ENCODE data around the gene STRIP1.
A peak's percentile ranks its signal among the peaks of the same experiment; 100 is the strongest.
"Not testable (repeated sequence)": the region's sequence is repeated elsewhere in the genome, so short reads cannot be mapped to it uniquely, and the experiment has no call there.

STRIP1 gene

DNA sequence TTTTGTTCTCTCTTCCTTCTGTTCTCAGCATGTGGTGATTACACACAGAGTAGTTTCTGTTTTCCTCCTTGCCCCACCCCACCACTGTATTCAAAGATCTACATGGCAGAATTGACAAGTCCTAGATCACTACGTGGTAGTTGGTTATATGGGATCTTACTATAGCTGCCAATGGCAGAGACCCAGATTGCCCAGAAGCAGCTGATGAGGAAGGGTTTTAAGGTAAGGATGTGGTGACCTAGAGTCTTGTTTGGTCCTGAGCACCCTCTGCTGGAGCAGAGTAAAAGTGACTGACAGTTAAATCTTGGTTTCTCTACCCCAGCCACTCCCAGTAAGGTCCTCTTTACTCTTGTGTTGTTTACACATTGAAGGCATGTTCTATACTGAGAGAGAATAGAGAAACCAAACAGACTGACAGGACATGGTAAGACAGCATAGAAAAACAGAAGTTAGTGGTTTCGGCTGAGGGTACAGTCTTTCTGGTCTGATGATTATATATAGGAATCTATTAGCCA, 22.8 kb upstream of the STRIP1 start:
- peak; percentile 55 for DNase-seq

DNA sequence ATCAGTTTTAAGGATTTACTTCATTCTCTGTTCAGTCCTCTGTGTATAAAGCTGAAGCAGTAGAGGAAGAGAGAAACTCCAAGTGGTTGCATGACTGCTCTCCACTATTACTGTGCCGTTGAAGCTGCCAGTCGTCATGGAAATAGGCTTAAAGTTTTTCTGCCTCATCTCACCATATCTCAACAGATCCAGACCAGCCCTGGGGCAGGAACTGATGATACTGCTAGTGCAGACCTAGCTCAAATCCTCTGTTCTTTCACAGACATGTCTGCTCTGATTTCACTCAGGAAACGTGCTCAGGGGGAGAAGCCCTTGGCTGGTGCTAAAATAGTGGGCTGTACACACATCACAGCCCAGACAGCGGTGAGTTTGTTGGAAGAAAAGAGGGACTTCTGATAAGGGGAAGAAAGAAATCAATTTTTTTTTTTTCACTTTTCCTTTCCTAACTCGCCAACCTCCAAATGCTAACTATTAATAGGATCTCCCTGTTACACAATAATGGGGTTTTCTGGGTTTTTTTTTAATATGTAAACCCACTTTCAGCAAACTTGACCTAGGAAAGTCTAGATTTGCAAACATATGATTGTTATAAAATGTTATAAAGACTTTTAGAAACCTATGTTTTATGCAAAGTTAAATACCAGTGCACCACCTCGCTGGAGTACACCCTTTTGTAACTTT, 22.2 kb upstream of the STRIP1 start:
- DNase-seq = no peak

DNA sequence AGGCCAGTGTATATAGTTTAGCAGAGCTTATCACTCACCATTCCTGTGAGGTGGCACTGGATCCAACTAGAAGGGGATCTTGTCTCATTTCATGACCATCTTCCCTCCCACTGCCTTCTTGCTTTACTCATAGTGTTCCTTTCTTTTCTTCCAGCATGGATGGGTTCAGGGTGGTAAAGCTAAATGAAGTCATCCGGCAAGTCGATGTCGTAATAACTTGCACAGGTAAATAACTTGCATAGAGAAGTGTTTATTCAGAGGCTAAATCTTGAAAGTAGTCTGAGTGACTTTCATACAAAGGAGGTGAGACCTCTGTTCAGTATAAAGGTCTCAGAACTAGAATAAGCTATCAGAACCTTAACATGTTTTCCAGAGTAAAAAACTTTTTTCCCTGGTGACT, 16.6 kb upstream of the STRIP1 start:
- DNase-seq = no peak

DNA sequence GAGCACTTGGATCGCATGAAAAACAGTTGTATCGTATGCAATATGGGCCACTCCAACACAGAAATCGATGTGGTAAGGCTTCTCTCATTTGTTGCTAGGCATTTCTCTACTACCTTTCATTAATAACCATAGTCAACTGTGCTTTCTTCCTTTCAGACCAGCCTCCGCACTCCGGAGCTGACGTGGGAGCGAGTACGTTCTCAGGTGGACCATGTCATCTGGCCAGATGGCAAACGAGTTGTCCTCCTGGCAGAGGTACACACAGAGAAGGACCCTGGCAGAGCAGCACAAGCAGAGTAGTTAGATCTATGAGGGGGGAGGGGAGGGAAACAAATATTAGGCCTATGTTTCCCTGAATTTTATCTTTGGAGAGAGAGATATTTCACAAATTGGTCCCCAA, 16.0 kb upstream of the STRIP1 start:
- no peak for DNase-seq

DNA sequence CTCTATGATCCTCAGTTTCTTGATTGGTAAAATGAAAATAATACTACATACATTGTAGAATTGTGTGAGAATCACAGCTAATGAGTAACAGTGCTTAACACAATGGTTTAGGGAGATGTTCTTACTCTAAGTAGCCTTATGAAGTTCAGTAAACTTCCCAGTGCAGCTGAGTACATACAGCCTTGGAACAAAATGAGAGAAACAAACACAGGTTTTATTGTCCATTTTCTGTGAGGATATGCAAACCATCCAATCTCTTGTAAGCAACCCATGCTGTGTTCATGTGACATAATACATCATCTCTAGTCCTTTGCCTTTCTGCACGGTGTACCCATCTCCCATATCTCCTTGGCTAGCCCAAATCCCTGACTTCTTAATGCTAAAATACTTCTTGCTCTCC, 14.7 kb upstream of the STRIP1 start:
- no peak for DNase-seq

DNA sequence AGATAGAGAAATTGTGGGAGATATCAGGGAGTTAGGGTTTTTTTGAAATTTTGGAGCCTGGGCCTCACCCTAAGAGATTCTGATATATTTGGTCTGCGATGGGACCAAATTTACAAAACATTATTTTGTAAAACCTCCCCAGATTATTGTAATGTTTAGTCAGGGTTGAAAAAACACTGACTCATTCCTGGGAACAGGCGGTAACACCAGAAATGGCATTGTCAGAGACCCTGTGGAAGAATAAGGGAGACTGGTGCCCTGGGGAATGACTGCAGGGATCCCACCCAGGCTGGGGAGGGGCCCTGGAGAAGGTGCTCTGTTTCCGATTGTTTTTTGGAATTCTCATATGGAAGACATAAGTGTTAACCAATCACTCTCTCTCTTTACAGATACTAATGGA, 13.1 kb upstream of the STRIP1 start:
- DNase-seq = no peak

DNA sequence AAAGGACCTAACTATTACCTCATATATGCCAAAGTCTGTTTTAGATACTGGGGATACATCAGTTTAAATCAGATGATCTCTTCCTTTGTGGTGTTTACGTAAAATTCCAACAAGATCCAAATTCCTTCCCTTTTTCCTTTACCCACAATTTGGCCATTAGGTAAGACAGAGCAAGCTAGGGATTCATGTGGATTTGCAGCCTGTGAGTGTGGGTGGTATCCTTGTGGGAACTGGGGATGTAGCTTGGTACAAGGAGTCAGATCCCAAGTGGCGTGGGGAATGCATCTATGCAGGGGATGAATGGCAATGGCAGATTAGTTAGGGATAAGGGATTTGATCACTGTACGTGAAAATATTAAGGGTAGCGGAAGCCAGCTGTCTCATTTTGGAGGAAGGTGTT, 9.8 kb upstream of the STRIP1 start:
- no peak for DNase-seq

DNA sequence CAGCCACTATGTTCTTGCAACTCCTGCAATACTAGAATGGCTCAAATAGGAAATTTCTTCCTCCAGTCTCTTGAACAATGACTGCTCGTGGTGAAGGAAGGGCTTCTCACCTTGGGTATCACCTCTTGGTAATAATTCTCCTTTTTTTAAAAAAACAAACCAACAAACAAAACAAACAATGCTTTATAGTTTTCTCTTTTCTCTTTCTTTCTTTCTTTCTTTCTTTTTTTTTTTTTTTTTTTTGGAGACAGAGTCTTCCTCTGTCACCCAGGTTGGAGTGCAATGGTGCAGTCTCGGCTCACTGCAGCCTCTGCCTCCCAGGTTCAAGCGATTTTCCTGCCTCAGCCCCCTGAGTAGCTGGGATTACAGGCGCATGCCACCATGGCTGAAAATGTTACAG, 3.7 kb upstream of the STRIP1 start:
- not testable (repeated sequence) for DNase-seq

DNA sequence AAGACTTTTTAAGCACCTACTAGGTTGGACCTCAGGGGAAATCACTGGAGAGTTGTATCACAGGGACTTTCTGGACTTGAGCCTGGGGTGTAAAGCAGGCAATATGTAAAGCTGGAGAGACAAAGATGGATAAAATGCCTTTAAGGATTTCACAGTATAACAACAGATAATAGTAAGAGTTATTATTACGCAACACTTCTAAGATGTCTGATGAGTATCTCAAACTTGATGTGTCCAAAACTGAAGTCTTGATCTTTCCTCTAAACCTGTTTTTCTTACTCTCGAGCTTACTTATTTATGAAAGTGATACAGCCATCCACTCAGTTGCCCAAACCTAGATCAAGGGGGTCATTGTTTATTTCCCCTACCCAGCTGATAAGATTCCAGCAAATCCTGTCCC, 2.1 kb upstream of the STRIP1 start:
- DNase-seq = no peak

DNA sequence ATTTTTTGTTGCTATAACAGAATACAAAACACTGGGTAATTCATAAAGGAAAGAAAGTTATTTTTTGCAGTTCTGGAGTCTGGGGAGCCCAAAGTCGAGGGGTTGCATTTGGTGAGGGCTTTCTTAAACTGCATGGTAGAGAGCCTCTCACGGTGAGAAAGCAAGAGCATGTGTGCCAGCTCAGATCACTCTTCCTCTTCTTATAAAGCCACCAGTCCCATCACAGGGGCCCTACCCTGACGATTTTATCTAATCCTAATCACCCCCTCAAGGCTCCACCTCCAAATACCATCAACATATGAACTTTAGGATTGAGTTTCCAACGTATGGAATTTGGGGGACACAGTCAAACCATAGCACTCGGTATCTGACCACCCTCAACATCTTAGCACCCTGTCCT, 1.0 kb upstream of the STRIP1 start:
- no peak for DNase-seq

DNA sequence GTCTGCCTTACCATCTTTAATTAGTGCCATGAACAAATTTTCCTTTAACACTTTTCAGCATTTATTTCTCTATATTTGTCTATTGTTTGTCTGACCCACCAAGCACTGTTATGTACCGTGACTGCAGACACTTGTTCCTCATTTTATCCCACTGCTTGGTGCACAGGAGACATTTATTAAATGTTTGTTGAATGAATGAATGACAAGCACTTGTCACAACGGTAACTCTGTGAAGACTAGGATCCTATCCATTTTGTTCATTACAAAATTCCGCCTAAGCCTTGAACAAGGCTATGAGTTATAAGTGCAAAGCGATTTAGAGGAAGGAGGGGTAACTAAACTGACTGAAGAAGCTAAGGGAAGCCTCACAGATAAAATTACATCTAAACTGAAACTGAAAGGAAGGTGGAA, 379 bp upstream of the STRIP1 start:
- DNase-seq = no peak

DNA sequence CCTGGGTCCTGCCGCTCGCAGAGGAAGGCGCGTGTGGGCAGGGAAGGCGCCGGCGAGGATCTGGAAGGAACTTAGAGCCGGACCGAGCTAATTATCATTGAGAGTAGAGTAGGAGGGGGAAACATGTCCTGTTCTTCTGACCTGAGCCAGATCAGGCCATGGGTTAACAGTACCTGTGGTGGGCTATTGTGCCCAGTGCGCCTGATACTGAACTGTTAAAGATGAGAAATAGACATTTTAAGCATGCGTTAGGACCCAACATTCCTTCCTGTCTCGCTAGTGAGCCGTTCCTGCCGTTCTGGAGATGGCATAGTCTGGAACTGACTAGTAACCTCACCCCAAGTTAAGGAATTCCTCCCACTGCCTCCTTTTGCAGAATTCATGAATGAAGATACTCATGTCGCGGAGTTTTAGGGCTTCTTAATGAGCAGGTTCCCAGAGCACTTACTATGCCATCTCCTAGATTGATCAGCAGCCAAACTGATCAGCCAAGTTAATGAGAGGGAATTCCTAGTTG, 870 bp downstream of the STRIP1 start:
- DNase-seq = peak; percentile 13

DNA sequence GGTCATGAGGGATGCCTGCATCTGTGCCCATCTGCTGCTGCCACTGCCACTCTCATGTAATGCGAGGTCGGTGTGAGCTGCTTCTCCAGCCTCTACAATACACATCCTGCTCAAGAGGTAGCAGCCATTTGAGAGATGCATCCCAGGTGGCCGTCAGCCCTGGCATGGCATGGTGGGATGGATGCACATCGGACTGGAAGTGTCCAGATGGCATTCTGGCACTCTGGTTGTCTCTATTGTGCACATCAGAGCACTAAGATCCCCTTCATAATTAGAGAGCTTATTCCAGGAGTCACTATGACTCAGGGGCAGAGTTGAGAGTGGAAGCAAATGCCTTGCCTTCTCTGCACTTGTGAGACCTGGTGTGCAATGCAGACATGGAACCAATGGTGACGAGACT, 3.8 kb downstream of the STRIP1 start:
- no peak for DNase-seq

DNA sequence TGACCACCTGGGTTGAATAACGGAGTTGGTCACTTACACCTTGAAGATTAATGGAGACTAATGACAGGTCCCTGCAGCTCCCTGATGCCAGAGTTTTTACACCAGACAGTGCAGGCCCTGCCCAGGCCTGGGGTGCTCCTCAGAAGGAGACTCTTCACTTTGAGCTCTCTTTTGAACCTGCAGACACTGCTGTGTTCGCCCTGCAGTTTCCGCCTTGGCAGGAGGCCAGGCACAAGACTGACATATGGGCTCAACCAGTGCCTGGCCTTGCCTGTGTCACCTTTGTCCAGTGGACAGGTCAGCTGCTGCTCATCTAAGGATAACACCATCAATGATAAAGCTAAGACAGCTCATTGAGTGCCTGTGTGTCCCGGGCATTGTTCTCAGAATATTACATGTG, 5.2 kb downstream of the STRIP1 start:
- no peak for DNase-seq

DNA sequence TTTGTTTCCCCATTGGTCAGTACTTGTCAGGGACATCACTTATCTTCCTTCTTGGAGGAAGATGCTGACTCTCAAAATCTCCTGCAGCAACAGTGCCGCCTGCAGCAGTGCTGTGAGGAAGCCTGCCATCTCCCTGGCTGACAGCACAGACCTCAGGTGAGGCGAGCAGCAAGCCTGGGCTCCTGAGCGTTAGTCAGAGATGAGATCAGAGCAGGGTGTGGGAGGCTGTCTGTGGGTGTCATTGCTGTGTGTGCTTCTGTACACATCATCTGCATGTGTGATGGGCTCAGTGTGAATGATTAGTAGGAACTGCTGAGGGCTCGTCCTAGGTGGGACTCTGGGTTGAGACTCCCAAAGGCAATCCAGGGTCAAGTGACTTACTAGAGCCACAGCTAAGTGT, 6.1 kb downstream of the STRIP1 start:
- no peak for DNase-seq

DNA sequence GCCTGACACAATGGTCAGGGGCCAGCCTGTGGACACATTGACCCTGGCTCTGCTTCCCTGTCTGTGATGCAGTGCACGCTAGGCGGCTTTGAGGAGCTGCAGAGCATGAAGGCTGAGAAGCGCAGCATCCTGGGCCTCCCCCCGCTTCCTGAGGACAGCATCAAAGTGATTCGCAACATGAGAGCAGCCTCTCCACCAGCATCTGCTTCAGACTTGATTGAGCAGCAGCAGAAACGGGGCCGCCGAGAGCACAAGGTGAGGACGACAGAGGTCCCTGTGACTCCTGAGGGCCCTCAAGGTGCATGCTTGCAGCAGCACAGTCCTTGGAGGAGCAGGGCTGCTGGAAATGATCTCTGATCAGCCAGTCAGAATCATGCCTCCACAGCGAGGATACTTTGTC, 8.6 kb downstream of the STRIP1 start:
- no peak for DNase-seq

DNA sequence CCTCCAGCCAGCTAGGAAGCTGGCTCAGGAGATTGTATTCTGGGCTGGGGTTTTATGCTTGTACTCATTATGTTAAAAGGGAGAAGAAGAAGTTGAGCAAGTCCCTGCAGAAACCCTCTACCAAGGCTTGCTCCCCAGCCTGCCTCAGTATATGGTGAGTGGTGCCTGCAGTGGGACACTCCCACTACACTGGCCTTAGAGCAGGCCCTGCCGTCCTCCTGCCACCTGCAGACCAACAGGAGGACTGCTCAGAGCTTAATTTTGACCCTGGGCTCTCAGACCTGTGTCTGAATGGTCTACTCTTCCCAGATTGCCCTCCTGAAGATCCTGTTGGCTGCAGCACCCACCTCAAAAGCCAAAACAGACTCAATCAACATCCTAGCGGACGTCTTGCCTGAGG, 13.0 kb downstream of the STRIP1 start:
- no peak for DNase-seq

DNA sequence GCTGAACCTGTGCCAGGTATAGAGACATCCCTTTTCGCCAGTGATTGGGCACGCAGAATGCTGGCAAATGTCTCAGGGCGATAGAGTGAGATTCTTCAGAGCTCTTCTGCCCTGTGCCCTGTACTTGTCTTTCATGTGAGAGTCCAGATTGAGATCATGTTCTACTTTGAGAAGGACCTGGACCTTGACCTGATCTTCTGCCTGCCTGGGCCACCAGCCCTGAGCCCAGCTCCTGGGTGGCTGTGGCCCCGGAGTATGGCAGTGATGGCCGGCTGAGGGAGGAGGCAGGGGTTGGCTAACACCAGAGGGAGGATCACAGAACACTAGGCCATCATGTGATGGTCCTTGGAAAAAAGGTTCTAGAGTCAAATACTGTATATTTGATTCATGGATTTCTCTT, 13.8 kb downstream of the STRIP1 start:
- DNase-seq = no peak

DNA sequence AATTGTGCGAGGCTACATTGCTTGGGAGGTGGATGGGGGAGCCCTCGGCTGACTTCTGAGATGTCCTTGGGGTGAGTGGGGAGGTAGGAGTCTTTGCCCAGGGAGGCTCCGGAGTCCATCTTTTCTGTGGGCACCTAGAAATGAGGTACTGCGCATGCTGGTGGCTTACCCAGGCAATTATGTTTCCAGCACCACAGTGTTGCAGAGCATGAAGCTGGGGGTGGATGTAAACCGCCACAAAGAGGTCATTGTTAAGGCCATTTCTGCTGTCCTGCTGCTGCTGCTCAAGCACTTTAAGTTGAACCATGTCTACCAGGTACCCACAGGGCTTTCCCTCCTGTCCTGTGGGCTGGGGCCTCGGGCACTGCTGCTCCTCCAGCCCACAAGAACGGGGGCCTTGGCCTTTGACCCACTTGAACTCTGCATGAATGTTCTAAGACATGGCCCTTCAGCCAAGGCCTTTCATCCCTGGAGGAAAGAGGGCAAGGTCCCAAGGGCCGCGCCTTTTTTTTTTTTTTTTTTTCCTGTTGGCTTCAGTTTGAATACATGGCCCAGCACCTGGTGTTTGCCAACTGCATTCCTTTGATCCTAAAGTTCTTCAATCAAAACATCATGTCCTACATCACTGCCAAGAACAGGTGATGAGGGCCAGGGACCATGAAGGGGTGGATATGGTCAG, 14.6 kb downstream of the STRIP1 start:
- no peak for DNase-seq

DNA sequence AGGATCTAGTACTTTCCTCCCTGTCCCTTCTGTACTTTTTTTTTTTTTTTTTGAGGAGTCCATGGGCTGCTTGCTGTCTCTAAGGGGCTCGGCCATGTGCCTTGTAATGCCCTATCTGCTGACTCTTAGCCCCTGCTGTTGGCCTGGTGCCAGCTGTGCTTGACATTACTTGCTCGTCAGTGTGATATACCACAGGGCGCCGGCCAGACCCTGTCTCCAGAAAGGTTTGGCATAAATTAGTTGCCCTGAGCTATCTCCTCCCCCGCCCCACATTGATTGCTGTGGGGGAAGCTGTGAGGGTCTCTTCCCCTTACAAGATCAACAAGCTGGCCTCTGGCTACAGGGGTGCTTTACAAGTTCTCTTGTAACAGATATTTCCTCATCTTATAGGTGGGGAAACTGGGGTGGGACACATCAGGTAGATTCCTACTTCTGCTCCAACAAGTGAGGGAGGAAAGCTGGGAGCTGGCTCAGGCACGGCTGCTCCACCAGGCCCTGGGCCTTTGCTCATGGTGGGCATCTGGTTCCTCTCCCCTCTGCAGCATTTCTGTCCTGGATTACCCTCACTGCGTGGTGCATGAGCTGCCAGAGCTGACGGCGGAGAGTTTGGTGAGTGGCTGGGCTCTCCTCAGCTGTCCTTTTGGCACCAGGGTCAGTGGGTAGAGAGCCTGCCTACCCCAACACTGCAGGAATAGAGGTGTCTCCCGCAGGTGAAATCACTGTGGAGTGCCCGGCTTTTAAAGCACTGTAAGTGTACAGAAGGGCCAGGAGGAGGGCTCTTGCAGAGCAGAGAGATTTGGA, 15.6 kb downstream of the STRIP1 start:
- DNase-seq = no peak

DNA sequence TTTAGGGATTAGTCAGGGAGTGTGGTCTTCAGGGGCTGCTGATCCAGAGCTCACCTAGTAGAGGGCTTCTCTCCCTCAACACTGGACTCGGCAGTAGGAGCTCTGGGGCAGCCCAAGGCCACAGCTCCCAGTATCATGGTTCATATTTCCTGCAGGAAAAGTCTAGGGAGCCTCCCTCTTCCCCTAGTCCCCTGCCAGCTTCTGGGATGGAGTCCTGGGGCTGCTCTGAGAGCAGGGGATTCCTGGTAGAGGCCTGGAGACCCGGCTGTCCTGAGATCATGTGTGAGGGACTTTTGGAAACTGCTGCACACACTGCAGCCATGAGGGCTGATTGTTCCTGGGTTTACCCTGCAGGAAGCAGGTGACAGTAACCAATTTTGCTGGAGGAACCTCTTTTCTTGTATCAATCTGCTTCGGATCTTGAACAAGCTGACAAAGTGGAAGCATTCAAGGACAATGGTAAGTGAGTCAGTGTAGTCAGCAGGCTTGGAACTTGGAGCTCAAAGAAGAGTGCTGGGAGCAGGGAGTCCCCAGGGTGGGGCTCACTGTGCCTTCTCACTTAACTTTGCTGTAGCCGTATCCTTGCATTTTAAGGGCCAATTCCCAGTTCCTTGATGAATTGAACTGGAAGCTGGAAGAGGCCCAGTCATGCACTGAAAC, 16.3 kb downstream of the STRIP1 start:
- no peak for DNase-seq

DNA sequence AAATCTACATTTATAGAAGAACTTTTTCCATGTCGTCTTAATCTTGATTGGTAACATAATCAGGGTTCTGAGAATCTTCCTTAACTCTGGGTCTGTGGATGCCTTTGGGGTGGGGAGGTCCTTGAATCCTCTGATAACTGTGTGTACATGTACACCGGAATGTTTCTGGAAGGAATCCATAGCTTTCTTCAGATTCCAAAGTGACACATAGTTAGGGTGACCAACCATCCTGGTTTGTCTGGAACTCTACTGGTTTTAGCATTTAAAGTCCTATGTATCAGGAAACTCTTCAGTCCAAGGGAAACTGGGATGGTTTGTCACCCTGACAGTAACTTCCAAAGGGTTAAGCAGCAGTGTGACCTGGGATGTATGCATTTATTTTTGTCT, 16.8 kb downstream of the STRIP1 start:
- DNase-seq = peak; percentile 27
